Activated T-cell treated with anti-CD3 and anti-CD28 coated beads, Interleukin-2, amount 50 U/mL, for 24 hours (primary cell): ENCODE data around the gene SLC16A7.

Source experiments
- DNase-seq: peaks from one replicate; pipeline ENCODE4 v3.0.0-alpha.2; 2020
- H3K27ac Mint-ChIP-seq: 2 replicates; pipeline ENCODE4 v1.8.0; 2020; ENCODE audit warnings: mild to moderate bottlenecking, mixed read lengths
- H3K27me3 Mint-ChIP-seq: 2 replicates; pipeline ENCODE4 v1.8.0; 2020; ENCODE audit warnings: mixed read lengths
- H3K36me3 Mint-ChIP-seq: 2 replicates; pipeline ENCODE4 v1.8.0; 2020; ENCODE audit warnings: low read depth, mixed read lengths
- H3K4me1 Mint-ChIP-seq: 2 replicates; pipeline ENCODE4 v1.8.0; 2020; ENCODE audit warnings: low read depth, mixed read lengths
- H3K4me3 Mint-ChIP-seq: 2 replicates; pipeline ENCODE4 v1.8.0; 2020; ENCODE audit warnings: mild to moderate bottlenecking, moderate library complexity, mixed read lengths
- H3K9me3 Mint-ChIP-seq: 2 replicates; pipeline ENCODE4 v1.8.0; 2020; ENCODE audit warnings: mixed read lengths

The SLC16A7 gene

DNA sequence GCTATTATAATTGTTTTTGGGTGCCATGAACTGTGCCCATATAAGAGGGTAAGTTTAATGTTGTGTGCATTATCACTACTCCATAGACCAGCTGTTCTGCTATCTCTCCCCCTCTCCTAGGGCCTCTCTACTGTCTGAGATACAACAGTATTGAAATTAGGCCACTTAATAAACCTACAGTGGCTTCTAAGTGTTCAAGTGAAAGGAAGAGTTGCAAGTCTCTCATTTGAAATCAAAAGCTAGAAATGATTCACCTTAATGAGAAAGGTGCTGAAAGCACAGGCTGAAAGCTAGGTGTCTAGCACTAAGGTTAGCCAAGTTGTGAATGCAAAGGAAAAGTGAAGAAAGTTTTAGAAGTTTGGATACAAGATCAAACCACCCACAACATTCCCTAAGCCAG is 168.0 kb downstream of the SLC16A7 start:
- Mint-ChIP-seq H3K27ac (no peak overlapping the region), H3K36me3 (peaks cover 46% of the 10 kb centered on the region), H3K27me3 (no peaks in the 10 kb centered on the region), H3K4me1 (peaks cover 18% of the 10 kb centered on the region), H3K9me3 (peaks cover 2% of the 10 kb centered on the region), H3K4me3 (no peak overlapping the region)
- DNase-seq: no peak

DNA sequence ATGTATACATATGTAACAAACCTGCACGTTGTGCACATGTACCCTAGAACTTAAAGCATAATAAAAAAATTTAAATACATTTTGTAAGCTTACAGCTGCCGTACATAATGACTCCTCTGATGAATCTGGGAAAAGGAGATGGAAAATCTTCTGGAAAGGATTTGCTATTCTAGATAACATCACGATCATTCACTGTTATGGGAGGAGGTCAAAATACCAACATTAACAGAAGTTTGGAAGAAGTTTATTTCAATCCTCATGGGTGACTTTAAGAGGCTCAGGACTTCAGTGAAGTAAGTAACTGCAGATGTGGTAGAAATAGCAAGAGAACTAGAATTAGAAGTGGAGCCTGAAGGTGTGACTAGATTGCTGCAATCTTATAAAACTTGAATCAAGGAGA is 172.2 kb downstream of the SLC16A7 start:
- H3K9me3 Mint-ChIP-seq: peaks cover 2% of the 10 kb centered on the region
- no peak overlapping the region for H3K4me3 Mint-ChIP-seq
- H3K27me3 Mint-ChIP-seq: no peaks in the 10 kb centered on the region
- no peak overlapping the region for H3K27ac Mint-ChIP-seq
- peaks cover 18% of the 10 kb centered on the region for H3K4me1 Mint-ChIP-seq
- DNase-seq: no peak
- H3K36me3 Mint-ChIP-seq: peaks cover 44% of the 10 kb centered on the region

DNA sequence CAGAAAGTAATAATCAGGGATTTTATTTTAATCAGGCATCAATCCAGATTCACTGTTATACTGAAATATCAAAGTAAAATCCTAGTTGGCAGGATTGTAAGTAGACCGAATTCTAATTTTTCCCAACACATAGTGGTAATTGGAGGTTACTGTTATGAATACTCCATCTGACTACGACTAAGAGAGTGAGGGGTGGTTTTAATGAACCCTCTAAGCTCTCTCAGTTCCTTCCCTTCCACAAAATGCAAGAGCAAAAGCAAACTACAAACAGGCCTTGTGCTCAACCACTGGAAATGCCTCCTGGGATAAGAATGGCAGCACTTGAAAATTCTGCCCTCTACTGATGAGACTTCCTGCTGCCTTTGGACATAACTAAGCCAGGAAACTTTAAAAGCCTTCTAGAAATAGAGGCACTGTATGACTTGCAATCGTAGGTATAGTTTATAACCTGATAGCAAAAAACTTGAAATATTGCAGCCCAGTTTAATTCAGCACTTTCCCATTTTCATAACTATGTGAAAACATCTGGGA is 184.8 kb downstream of the SLC16A7 start:
- no peak overlapping the region for H3K27ac Mint-ChIP-seq
- H3K4me3 Mint-ChIP-seq: no peak overlapping the region
- no peaks in the 10 kb centered on the region for H3K9me3 Mint-ChIP-seq
- H3K4me1 Mint-ChIP-seq: no peaks in the 10 kb centered on the region
- H3K27me3 Mint-ChIP-seq: no peaks in the 10 kb centered on the region
- peaks cover 65% of the 10 kb centered on the region for H3K36me3 Mint-ChIP-seq
- DNase-seq: no peak

DNA sequence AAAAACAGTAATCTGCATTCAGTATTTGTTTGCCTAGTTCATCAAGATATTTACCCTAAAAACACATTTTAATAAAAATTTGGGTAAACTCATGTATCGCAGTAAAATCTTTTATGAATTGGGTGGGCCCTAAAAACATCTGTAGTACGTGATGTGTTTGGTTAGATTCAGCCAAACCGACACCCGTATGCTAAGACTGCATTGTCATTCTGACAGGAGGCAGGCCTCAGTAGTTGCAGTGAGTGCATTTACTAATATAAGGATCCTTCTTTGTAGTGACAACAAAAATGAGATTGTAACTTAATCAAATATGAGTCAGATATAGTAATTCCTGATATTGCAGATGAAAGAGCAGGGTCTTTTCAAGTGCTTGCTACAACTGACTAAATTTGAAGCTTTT is 191.8 kb downstream of the SLC16A7 start:
- peaks cover 24% of the 10 kb centered on the region for H3K9me3 Mint-ChIP-seq
- H3K36me3 Mint-ChIP-seq: peaks cover 58% of the 10 kb centered on the region
- H3K4me1 Mint-ChIP-seq: no peaks in the 10 kb centered on the region
- H3K27me3 Mint-ChIP-seq: no peaks in the 10 kb centered on the region
- H3K27ac Mint-ChIP-seq: no peak overlapping the region
- H3K4me3 Mint-ChIP-seq: no peak overlapping the region
- no peak for DNase-seq

DNA sequence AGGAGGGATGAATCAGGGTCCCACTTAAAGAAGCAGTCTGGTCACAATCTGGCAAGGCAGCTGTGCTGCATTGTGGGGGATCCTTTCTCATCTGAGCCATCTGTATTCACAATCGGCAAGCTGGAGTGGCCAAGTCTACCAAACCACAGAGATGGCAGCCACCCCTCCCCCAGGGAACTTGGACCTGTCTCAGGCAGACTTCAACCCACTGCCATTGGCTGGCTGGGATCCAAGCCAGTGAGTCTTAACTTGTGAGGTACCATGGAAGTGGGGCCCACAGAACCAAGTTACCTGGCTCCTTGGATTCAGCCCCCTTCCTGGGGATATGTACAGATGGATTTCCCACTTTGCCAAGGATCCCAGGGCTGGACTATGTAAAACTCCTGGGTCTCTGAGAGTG is 196.8 kb downstream of the SLC16A7 start:
- Mint-ChIP-seq H3K27me3 (no peaks in the 10 kb centered on the region), H3K36me3 (peaks cover 61% of the 10 kb centered on the region), H3K4me1 (no peaks in the 10 kb centered on the region), H3K27ac (no peak overlapping the region), H3K4me3 (no peak overlapping the region), H3K9me3 (peaks cover 51% of the 10 kb centered on the region)
- DNase-seq: no peak

DNA sequence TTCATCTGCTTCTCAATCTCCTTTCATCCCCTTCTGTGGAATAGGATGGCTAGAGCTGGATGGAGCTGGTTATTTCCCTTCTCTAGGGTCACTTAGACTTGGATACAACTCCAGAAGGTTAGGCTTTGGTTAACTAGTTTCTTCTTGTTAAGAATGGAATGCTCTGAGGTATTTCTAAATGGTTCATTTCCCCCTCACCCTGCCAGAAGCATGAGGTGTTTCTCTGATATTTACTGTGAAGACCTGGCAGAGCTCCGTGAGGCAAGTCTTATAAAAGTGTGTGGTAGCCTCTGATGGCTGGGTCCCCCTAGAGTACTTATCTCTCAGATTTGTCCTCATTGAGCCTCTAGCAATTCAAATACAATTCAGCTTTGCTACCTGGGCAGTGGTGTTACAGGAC is 207.9 kb downstream of the SLC16A7 start:
- Mint-ChIP-seq H3K27me3 (peaks cover under 1% of the 10 kb centered on the region), H3K27ac (no peak overlapping the region), H3K4me3 (no peak overlapping the region), H3K4me1 (peaks cover 2% of the 10 kb centered on the region), H3K9me3 (peaks cover 23% of the 10 kb centered on the region), H3K36me3 (no peaks in the 10 kb centered on the region)
- DNase-seq: no peak

DNA sequence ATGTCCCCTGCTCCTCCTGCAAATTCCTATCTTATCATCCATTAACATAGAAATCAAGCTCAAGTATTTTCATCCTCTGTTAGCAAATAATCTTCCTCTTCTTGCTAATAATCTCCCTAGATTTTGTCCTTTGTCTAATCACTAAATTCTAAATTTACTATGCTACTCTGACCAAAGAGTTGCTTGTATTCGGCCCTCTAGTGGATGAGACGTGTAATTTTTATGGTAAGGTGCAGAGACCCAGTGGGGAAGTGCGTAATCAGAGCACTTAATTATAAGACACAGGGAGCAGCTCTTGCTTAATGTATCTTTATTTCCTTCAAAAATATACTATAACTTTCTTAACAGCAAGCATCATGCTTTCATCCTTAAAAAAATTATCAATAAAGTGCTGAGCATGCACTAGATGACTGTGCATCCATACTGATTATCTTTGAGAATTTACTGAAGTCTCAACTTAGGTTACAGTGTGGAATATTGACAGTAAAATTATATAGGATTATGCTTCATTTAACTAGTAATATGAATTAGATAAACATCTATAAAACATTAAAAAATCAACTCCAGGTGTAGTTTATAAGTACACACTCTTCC is 212.6 kb downstream of the SLC16A7 start:
- Mint-ChIP-seq H3K36me3 (no peaks in the 10 kb centered on the region), H3K9me3 (no peaks in the 10 kb centered on the region), H3K27me3 (peaks cover 7% of the 10 kb centered on the region), H3K27ac (no peak overlapping the region), H3K4me3 (no peak overlapping the region), H3K4me1 (peaks cover 2% of the 10 kb centered on the region)
- DNase-seq: no peak

DNA sequence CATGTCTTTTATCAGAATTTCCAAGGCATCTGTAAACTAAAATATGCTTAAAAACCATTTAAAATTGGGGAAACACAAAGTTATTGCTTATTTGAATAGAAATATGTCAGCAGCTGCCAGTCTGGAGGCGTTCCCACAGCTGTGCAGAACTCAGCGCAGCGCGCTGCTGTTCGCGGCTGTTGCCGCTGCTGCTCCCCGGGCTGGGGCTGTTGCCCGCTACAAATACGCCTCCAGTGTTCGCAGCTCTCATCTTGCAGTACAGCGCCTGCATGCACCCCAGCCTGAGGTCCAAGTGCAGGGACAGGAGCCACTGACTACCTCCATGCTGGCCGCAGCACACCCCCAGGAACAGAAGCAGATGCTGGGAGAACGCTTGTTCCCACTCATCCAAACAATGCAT is 216.2 kb downstream of the SLC16A7 start:
- peaks cover 7% of the 10 kb centered on the region for H3K27me3 Mint-ChIP-seq
- H3K9me3 Mint-ChIP-seq: peaks cover 2% of the 10 kb centered on the region
- no peaks in the 10 kb centered on the region for H3K4me1 Mint-ChIP-seq
- H3K36me3 Mint-ChIP-seq: no peaks in the 10 kb centered on the region
- no peak overlapping the region for H3K27ac Mint-ChIP-seq
- H3K4me3 Mint-ChIP-seq: no peak overlapping the region
- DNase-seq: no peak

DNA sequence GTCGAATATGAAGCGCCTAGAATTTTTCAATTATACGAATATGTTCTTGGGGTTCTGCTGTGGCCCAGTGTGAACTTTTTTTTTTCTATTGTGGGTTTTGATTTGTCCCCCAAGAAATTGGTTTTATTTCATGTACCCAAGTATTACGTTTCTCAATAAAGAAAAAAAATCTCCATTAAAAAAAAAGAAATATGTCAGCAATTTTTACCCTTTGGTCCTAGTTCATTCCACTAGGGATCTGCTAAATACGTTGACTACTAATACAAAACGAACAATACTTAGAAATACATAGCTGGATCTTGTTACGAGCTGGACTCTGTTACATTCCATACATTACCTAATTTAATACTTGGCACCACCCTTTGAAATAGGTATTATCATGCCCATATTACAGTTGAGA is 216.9 kb downstream of the SLC16A7 start:
- H3K36me3 Mint-ChIP-seq: no peaks in the 10 kb centered on the region
- peaks cover 2% of the 10 kb centered on the region for H3K9me3 Mint-ChIP-seq
- H3K27ac Mint-ChIP-seq: no peak overlapping the region
- peaks cover 7% of the 10 kb centered on the region for H3K27me3 Mint-ChIP-seq
- no peak for DNase-seq
- no peaks in the 10 kb centered on the region for H3K4me1 Mint-ChIP-seq
- no peak overlapping the region for H3K4me3 Mint-ChIP-seq

DNA sequence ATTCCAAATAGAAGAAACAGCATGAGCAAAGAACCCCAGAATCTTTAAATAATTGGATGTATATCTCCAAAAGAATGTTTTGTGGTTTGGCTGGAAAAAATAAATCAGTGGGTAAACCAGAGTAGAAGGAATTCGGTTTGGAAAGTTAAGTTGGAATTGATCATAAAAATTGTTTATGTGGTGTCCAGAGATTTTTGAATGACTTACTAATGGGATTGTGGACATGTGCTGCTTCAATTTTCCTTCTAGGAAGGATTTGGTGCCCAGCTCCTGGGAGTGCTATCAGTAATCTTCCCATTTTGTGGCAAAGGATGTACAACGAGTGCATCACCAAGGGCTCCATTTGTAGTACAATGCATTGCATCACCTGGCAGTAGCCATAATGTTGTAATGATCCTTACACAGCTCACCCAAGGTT is 224.8 kb downstream of the SLC16A7 start:
- Mint-ChIP-seq H3K36me3 (no peaks in the 10 kb centered on the region), H3K27me3 (no peaks in the 10 kb centered on the region), H3K9me3 (peaks cover 2% of the 10 kb centered on the region), H3K4me1 (peaks cover 2% of the 10 kb centered on the region), H3K4me3 (no peak overlapping the region), H3K27ac (no peak overlapping the region)
- DNase-seq: no peak

DNA sequence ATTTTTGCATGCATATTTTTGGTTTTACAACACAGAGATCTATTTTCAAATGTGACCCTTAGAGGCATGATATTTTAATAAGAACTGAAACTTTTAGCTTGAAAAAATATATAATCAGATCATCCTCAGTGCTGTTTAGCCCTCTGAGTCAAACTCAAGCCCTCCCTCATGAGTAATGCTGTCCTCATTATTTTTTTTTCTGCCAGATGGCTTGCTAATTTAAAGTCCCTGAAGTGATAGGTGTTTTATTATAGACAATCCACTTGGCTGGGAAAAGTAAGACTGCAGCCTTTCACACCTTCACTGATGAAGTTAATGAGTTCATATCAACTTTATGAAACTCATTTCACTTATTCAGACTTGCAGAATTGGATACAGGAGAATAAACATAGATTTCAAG is 227.7 kb downstream of the SLC16A7 start:
- no peak for DNase-seq
- no peak overlapping the region for H3K27ac Mint-ChIP-seq
- no peaks in the 10 kb centered on the region for H3K36me3 Mint-ChIP-seq
- no peak overlapping the region for H3K4me3 Mint-ChIP-seq
- no peaks in the 10 kb centered on the region for H3K27me3 Mint-ChIP-seq
- H3K9me3 Mint-ChIP-seq: no peaks in the 10 kb centered on the region
- peaks cover under 1% of the 10 kb centered on the region for H3K4me1 Mint-ChIP-seq

DNA sequence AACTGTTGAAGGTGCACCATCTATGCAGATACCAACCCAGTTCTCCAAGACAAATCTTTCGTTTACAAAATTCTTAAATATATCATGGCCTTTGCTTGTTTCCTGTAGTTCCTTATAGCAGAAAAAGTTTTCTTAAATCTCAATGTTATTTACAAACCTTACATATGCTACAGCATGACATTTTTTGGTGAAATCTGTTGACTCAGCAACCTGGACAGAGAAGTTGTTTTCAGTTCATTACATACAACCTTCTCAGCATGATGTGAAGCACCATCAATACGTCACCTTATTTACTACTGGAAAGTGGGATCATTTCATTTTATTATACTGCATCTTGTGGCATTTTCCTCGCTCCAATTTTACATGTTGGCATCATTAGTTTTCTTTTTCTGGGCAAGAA is 231.9 kb downstream of the SLC16A7 start:
- no peaks in the 10 kb centered on the region for H3K9me3 Mint-ChIP-seq
- H3K27me3 Mint-ChIP-seq: peaks cover 8% of the 10 kb centered on the region
- no peaks in the 10 kb centered on the region for H3K4me1 Mint-ChIP-seq
- H3K36me3 Mint-ChIP-seq: no peaks in the 10 kb centered on the region
- no peak overlapping the region for H3K4me3 Mint-ChIP-seq
- H3K27ac Mint-ChIP-seq: no peak overlapping the region
- no peak for DNase-seq

DNA sequence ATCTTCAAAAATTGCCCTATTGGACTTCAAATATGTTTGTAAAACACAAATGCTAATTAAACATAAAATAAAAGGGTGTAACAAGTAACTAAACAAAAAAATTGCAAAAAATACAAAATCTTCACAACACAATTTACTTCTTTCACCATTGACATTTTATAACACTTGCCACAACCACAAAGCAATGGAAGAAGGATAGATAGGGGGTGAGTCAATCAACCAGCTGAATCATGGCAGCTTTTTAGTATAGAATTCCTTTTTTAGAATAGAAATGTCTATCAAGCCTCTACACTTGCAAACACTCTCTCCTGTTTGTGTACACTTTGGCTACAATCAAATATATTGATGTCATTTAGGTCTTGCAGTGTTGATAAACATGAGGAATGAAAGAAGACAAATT is 232.7 kb downstream of the SLC16A7 start:
- no peak for DNase-seq
- no peaks in the 10 kb centered on the region for H3K36me3 Mint-ChIP-seq
- H3K4me3 Mint-ChIP-seq: no peak overlapping the region
- no peaks in the 10 kb centered on the region for H3K9me3 Mint-ChIP-seq
- H3K4me1 Mint-ChIP-seq: no peaks in the 10 kb centered on the region
- no peak overlapping the region for H3K27ac Mint-ChIP-seq
- H3K27me3 Mint-ChIP-seq: peaks cover 8% of the 10 kb centered on the region

DNA sequence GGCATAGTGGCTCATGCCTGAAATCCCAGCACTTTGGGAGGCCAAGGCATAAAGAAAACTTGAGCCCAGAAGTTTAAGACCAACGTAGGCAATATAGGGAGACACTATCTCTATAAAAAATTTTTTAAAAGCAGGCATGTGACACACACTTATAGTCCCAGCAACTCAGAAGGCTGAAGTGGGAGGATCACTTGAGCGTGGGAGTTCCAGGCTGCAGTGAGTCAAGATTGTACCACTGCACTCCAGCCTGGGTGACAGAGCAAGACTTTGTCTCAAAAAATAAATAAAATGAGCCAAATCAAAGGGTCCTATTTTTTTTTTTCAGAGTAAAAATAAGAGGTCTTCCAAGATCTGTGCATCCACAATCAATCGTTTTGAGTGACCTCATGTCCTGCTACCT is 237.6 kb downstream of the SLC16A7 start:
- Mint-ChIP-seq H3K27ac (no peak overlapping the region), H3K4me1 (no peaks in the 10 kb centered on the region), H3K36me3 (no peaks in the 10 kb centered on the region), H3K4me3 (no peak overlapping the region), H3K9me3 (no peaks in the 10 kb centered on the region), H3K27me3 (peaks cover 8% of the 10 kb centered on the region)
- no peak for DNase-seq

DNA sequence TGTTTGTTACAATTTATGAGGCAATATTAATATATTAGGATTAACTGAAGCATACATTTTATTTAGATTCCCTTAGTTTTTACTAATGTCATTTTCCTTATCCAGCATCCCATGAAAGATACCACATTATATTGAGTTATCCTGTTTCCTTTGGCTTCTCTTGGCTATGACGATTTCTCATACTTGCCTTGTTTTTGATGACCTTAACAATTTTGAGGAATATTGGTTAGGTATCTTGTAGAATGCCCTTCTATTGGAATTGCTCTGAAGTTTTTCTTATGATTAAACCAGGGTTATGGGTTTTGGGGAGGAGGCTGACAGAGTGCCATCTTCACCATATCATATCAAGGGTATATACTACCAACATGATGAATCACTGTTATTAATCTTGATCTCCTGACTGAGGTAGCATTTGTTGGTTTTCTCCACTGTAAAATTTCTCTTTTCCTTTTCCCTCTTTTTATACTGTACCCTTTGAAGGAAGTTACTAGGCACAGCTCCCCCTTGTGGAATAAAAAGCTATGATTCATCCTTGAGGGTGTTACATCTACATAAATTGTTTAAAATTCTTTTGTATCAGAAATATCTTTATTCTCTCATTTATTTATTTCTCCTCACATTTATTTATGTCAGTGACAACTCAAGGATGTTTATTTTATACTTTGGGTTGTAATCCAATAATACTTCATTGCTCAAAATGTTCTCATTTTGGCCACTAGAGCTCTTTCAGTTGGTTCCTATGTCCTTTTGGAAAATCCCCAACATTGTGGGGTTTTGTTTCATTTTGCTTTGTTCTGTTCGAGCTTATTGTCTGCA is 239.0 kb downstream of the SLC16A7 start:
- H3K27ac Mint-ChIP-seq: no peak overlapping the region
- H3K36me3 Mint-ChIP-seq: no peaks in the 10 kb centered on the region
- no peak for DNase-seq
- no peaks in the 10 kb centered on the region for H3K4me1 Mint-ChIP-seq
- H3K4me3 Mint-ChIP-seq: no peak overlapping the region
- H3K9me3 Mint-ChIP-seq: no peaks in the 10 kb centered on the region
- H3K27me3 Mint-ChIP-seq: peaks cover 10% of the 10 kb centered on the region
